Endothelial cell (in vitro differentiated cells): Measurements from ENCODE around the gene SNPH. TPM values are rescaled to one million over a fixed set of nuclear protein-coding genes. Genes with fewer than 3 reads are reported as not detected.
A peak's percentile ranks its signal among the peaks of the same experiment; 100 is the strongest.

Source experiments
- DNase-seq: peaks from one replicate; pipeline ENCODE4 v3.0.0; 2021; ENCODE audit warnings: low spot score
- H3K27ac Mint-ChIP-seq: one replicate; pipeline ENCODE4 v1.8.0; 2021; ENCODE audit warnings: mixed read lengths, inconsistent platforms; ENCODE audit not compliant: unreplicated experiment
- H3K27me3 Mint-ChIP-seq: one replicate; pipeline ENCODE4 v1.8.0; 2021; ENCODE audit warnings: mild to moderate bottlenecking, moderate library complexity, mixed read lengths, inconsistent platforms; ENCODE audit not compliant: unreplicated experiment
- H3K36me3 Mint-ChIP-seq: one replicate; pipeline ENCODE4 v1.8.0; 2021; ENCODE audit warnings: mild to moderate bottlenecking, low read depth, mixed read lengths, inconsistent platforms; ENCODE audit not compliant: unreplicated experiment
- H3K4me1 Mint-ChIP-seq: one replicate; pipeline ENCODE4 v1.8.0; 2021; ENCODE audit warnings: mild to moderate bottlenecking, mixed read lengths, inconsistent platforms; ENCODE audit not compliant: unreplicated experiment
- H3K4me3 Mint-ChIP-seq: one replicate; pipeline ENCODE4 v1.8.0; 2021; ENCODE audit warnings: mild to moderate bottlenecking, mixed read lengths, inconsistent platforms; ENCODE audit not compliant: unreplicated experiment
- H3K9me3 Mint-ChIP-seq: one replicate; pipeline ENCODE4 v1.8.0; 2021; ENCODE audit warnings: mixed read lengths, inconsistent platforms; ENCODE audit not compliant: unreplicated experiment
- total RNA-seq: library from RNA; stranded (reverse); fragmentation: NEBNext Ultra II Directional; extraction: Animal tissue kit (Norgen Biotek cat#: 25700); gene quantifications from one replicate; pipeline ENCODE4 v1.2.1, GENCODE V29; 2021; ENCODE audit not compliant: unreplicated experiment
- TF ChIP-seq, protein P1 (sequence below): fragments of 200-600 bp; sonication (generic); IDR thresholded peaks from one replicate; pipeline ENCODE4 v1.5.0; 2021; ENCODE audit warnings: antibody characterized with exemption; ENCODE audit not compliant: unreplicated experiment

Gene SNPH
- total RNA-seq, 1 donor from 2014 or later = 8.4 TPM

- TF ChIP-seq, protein P1, sequence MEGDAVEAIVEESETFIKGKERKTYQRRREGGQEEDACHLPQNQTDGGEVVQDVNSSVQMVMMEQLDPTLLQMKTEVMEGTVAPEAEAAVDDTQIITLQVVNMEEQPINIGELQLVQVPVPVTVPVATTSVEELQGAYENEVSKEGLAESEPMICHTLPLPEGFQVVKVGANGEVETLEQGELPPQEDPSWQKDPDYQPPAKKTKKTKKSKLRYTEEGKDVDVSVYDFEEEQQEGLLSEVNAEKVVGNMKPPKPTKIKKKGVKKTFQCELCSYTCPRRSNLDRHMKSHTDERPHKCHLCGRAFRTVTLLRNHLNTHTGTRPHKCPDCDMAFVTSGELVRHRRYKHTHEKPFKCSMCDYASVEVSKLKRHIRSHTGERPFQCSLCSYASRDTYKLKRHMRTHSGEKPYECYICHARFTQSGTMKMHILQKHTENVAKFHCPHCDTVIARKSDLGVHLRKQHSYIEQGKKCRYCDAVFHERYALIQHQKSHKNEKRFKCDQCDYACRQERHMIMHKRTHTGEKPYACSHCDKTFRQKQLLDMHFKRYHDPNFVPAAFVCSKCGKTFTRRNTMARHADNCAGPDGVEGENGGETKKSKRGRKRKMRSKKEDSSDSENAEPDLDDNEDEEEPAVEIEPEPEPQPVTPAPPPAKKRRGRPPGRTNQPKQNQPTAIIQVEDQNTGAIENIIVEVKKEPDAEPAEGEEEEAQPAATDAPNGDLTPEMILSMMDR = no peak
- peaks cover 40% of the 10 kb centered on the region for H3K4me1 Mint-ChIP-seq
- H3K9me3 Mint-ChIP-seq = no peaks in the 10 kb centered on the region
- no peak overlapping the region for H3K27ac Mint-ChIP-seq
- H3K4me3 Mint-ChIP-seq = no peak overlapping the region
- H3K36me3 Mint-ChIP-seq = peaks cover 4% of the 10 kb centered on the region
- H3K27me3 Mint-ChIP-seq = peaks cover 11% of the 10 kb centered on the region
- DNase-seq = no peak
Measured at GRCh38 chr20:1327241-1327653, 61.2 kb downstream of the SNPH start.

DNA sequence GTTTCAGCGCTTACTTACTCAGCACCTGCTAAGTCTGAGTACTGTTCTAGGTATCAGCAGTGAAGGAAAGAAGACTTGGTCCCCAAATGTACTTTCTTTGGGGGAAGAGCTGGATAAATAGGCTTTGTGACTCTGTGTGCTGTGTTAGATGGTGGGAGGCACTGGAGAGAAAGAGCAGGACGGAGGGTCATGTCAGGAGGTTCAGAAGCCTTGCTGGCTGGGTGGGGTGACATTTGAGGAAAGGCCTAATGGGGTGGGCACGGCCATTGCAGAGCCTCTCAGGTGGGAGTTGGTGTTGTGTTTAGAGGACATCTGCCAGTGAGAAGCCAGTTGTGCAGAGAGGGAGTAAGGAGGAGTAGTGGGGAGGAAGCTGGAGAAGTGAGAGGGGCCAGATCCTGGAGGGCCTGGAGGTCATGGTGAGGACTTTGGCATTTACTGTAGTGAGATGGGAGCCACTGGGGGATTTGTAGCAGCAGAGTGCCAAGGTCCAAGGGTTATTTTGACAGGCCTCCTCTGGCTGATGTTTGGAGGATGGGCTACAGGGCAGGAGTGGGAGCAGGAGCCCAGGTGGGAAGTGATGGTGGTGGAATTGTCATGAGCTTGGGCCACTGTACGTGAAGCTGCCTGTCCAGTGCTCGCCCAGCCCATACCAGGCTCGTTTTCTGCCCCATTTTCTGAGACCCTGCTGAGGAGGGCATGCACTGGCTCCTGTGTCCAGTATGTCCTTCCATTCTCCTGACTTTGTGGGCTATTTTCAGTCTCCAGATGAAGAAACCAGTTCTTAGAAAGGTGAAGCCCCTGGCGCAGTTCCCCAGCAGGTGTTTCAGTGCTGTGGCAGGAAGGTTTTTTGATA lies 62.0 kb downstream of the SNPH start:
- Mint-ChIP-seq H3K27me3 (peaks cover 9% of the 10 kb centered on the region), H3K4me1 (peaks cover 32% of the 10 kb centered on the region), H3K36me3 (peaks cover 4% of the 10 kb centered on the region), H3K27ac (peak overlapping the region; percentile 15), H3K4me3 (no peak overlapping the region), H3K9me3 (no peaks in the 10 kb centered on the region)
- DNase-seq = no peak
- TF ChIP-seq, protein P1 = no peak

DNA sequence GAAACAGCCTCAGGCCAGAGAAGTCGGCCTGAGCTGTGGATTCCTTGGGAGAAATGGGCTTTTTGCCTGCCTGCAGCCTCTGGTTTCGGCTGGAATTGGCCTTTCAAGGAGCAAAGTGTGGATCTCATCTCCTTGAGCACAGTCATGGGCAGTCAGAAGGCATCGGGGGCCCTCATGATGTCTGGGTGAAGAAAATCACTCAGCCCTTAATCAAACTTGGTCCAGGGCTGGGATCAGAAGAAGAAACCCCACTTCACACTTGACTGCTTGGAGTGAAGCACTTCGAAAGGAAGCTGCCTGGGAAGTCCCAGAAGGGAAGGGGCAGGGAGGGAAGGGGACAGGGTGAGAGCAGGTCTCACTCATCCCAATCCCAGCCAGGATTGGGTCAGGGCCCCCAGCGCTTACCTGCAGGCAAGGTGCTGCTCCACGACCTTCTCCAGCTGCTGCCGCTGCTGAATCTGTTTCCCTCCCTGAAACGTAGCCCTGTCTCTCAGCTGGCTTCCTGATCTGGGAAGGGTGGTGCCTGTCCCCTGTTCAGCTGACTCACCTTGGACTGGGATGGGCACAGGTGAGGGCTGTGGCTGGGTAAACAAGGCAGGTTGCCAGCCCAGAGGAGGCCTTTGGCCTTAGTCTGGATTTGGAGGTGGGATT lies 62.7 kb downstream of the SNPH start, which contains the start of gene SDCBP2:
SDCBP2 (minus strand) TSS at position 460 of the 651 bp plus-strand sequence. CDS start 8,723 bp downstream, outside the sequence.
- Mint-ChIP-seq H3K27ac (peak within 1 kb of the TSS; percentile 15), H3K9me3 (no peaks in the 10 kb centered on the region), H3K36me3 (peaks cover 4% of the 10 kb centered on the region), H3K4me1 (peaks cover 28% of the 10 kb centered on the region), H3K4me3 (no peak within 1 kb of the TSS), H3K27me3 (peaks cover 7% of the 10 kb centered on the region)
- TF ChIP-seq, protein P1 = no peak
- DNase-seq = no peak

- Mint-ChIP-seq H3K36me3 (peaks cover 4% of the 10 kb centered on the region), H3K4me3 (no peak overlapping the region), H3K4me1 (peaks cover 29% of the 10 kb centered on the region), H3K27ac (peak overlapping the region; percentile 57), H3K9me3 (no peaks in the 10 kb centered on the region), H3K27me3 (peaks cover 4% of the 10 kb centered on the region)
- TF ChIP-seq, protein P1 = no peak
- DNase-seq = no peak
Measured at GRCh38 chr20:1330075-1330830, 64.2 kb downstream of the SNPH start.
